SK-N-SH treated with all-trans-retinoic acid at 6 μM for 48 hours (cell line): ENCODE data around the gene PRR36.

Experiments
- ATAC-seq: fragments of 200-7000 bp; cut with Tn5 transposase; 3 replicates; pipeline ENCODE4 v1.9.1; 2020; ENCODE audit warnings: mild to moderate bottlenecking, moderate library complexity
- ARNTL ChIP-seq: fragments of 450-650 bp; formaldehyde crosslinking; IDR thresholded peaks from 2 replicates; pipeline ENCODE4 v1.5.0; 2020; ENCODE audit warnings: low read depth, mild to moderate bottlenecking, moderate library complexity, borderline replicate concordance
- BACH2 ChIP-seq: fragments of 250-450 bp; sonication (Bioruptor Pico); IDR thresholded peaks from 2 replicates; pipeline ENCODE4 v1.9.0; 2021; ENCODE audit warnings: mild to moderate bottlenecking, borderline replicate concordance
- CREB5 ChIP-seq: fragments of 250-450 bp; sonication (Bioruptor Pico); IDR thresholded peaks from 2 replicates; pipeline ENCODE4 v1.5.1; 2020; ENCODE audit warnings: low read depth, mild to moderate bottlenecking, moderate library complexity
- CSDC2 ChIP-seq: fragments of 250-450 bp; sonication (Bioruptor Pico); IDR thresholded peaks from 2 replicates; pipeline ENCODE4 v1.5.0; 2020; ENCODE audit warnings: mild to moderate bottlenecking, moderate library complexity
- CSRNP3 ChIP-seq: fragments of 250-450 bp; sonication (Bioruptor Pico); IDR thresholded peaks from 2 replicates; pipeline ENCODE4 v1.5.1; 2021; ENCODE audit warnings: mild to moderate bottlenecking, moderate library complexity
- ESRRG ChIP-seq: fragments of 250-450 bp; sonication (Bioruptor Pico); IDR thresholded peaks from 2 replicates; pipeline ENCODE4 v1.6.1; 2021; ENCODE audit warnings: mild to moderate bottlenecking
- PATZ1 ChIP-seq: fragments of 250-450 bp; sonication (Bioruptor Pico); IDR thresholded peaks from 2 replicates; pipeline ENCODE4 v1.8.0; 2020; ENCODE audit warnings: mild to moderate bottlenecking, moderate library complexity, borderline replicate concordance
- POU6F1 ChIP-seq: fragments of 250-450 bp; sonication (Bioruptor Pico); IDR thresholded peaks from 2 replicates; pipeline ENCODE4 v1.8.0; 2021; ENCODE audit warnings: low read depth, mild to moderate bottlenecking, moderate library complexity, borderline replicate concordance
- PPARA ChIP-seq: fragments of 250-450 bp; sonication (Bioruptor Pico); IDR thresholded peaks from 2 replicates; pipeline ENCODE4 v1.5.0; 2020; ENCODE audit warnings: mild to moderate bottlenecking, borderline replicate concordance
- RARB ChIP-seq: fragments of 250-450 bp; sonication (Bioruptor Pico); IDR thresholded peaks from 2 replicates; pipeline ENCODE4 v1.8.0; 2021; ENCODE audit warnings: mild to moderate bottlenecking, moderate library complexity
- SNAI2 ChIP-seq: fragments of 250-450 bp; sonication (Bioruptor Pico); IDR thresholded peaks from 2 replicates; pipeline ENCODE4 v1.5.0; 2020; ENCODE audit warnings: mild to moderate bottlenecking, moderate library complexity
- TCF4 ChIP-seq: fragments of 250-450 bp; sonication (Bioruptor Pico); IDR thresholded peaks from 2 replicates; pipeline ENCODE4 v1.8.0; 2021; ENCODE audit warnings: mild to moderate bottlenecking, moderate library complexity, borderline replicate concordance
- TSHZ2 ChIP-seq: fragments of 250-450 bp; sonication (Bioruptor Pico); IDR thresholded peaks from 2 replicates; pipeline ENCODE4 v1.5.0; 2020; ENCODE audit warnings: mild to moderate bottlenecking, moderate library complexity
- ZC3H10 ChIP-seq: fragments of 250-450 bp; sonication (Bioruptor Pico); IDR thresholded peaks from 2 replicates; pipeline ENCODE4 v1.5.1; 2021; ENCODE audit warnings: mild to moderate bottlenecking, moderate library complexity
- ZFP30 ChIP-seq: fragments of 450-650 bp; formaldehyde crosslinking; IDR thresholded peaks from 2 replicates; pipeline ENCODE4 v1.5.0; 2022; ENCODE audit warnings: mild to moderate bottlenecking, moderate library complexity
- ZNF565 ChIP-seq: fragments of 450-650 bp; formaldehyde crosslinking; conservative IDR thresholded peaks from 2 replicates; pipeline ENCODE4 v1.5.0; 2020; ENCODE audit warnings: low read depth, mild to moderate bottlenecking, moderate library complexity
- ZNF70 ChIP-seq: fragments of 450-650 bp; formaldehyde crosslinking; IDR thresholded peaks from 2 replicates; pipeline ENCODE4 v1.5.0; 2020; ENCODE audit warnings: mild to moderate bottlenecking, moderate library complexity

The PRR36 gene

GRCh38 chr19:7852851-7853769 lies 21.1 kb downstream of the PRR36 start:
- peak; percentile 96 for ATAC-seq
- TF ChIP-seq SNAI2 (CRISPR knock-in tag) (no peak), RARB (CRISPR knock-in tag) (no peak), BACH2 (CRISPR knock-in tag) (no peak), POU6F1 (no peak), PATZ1 (CRISPR knock-in tag) (no peak), ZNF565 (CRISPR knock-in tag) (no peak), CSRNP3 (no peak), ZFP30 (CRISPR knock-in tag) (no peak), TCF4 (CRISPR knock-in tag) (no peak), CREB5 (no peak), PPARA (no peak), ZC3H10 (no peak), ESRRG (CRISPR knock-in tag) (no peak), ARNTL (CRISPR knock-in tag) (no peak), TSHZ2 (no peak)

GRCh38 chr19:7851623-7852500 lies 22.3 kb downstream of the PRR36 start:
- no peak for ATAC-seq
- TF ChIP-seq POU6F1 (no peak), ZNF70 (no peak), CSDC2 (CRISPR knock-in tag) (no peak)
